H1 (cell line): ENCODE data around the gene CAMSAP3. TPM values are rescaled to one million over a fixed set of nuclear protein-coding genes. Genes with fewer than 3 reads are reported as not detected.

Experiments
- CTCF ChIA-PET: fragments of 300-600 bp; sonication (Branson Sonifier 250); formaldehyde crosslinking; loops from one replicate; lab custom pipeline; 2021; ENCODE audit not compliant: partially characterized antibody; lab: Charles Lee
- POLR2A ChIA-PET: fragments of 300-600 bp; sonication (Branson Sonifier 250); formaldehyde crosslinking; loops from one replicate; lab custom pipeline; 2021; ENCODE audit warnings: inconsistent platforms; ENCODE audit not compliant: partially characterized antibody; lab: Charles Lee
- DNase-seq, 2 experiments: peaks; one replicate each; pipeline versions ENCODE4 v3.0.0 to v3.0.0-alpha.2; 2010 to 2022; ENCODE audit warnings: low spot score in 2 of 2, low read depth in 1 of 2, mixed read lengths in 1 of 2
- FAIRE-seq: peaks from 2 replicates; lab custom pipeline; 2011; peaks lifted over from hg19 to GRCh38; lab: Jason Lieb, UNC
- H2AFZ ChIP-seq: 2 replicates; pipeline ENCODE4 v1.8.1; 2012; ENCODE audit warnings: low read length, inconsistent platforms
- H2AK5ac ChIP-seq: 2 replicates; pipeline ENCODE4 v1.6.1; 2013; ENCODE audit warnings: low read depth, low read length
- H2BK120ac ChIP-seq: replicated peaks from 2 replicates; pipeline ENCODE3; 2013; ENCODE audit warnings: low read depth, low read length, inconsistent platforms
- H2BK12ac ChIP-seq: 2 replicates; pipeline ENCODE4 v1.6.1; 2013; ENCODE audit warnings: low read depth, low read length
- H2BK15ac ChIP-seq: 2 replicates; pipeline ENCODE4 v1.6.1; 2013; ENCODE audit warnings: low read length
- H2BK20ac ChIP-seq: 2 replicates; pipeline ENCODE4 v1.6.1; 2013; ENCODE audit warnings: low read length
- H2BK5ac ChIP-seq: 2 replicates; pipeline ENCODE4 v1.6.1; 2013; ENCODE audit warnings: low read depth, low read length
- H3K14ac ChIP-seq: 2 replicates; pipeline ENCODE4 v1.6.1; 2013; ENCODE audit warnings: inconsistent platforms; ENCODE audit not compliant: insufficient read length
- H3K18ac ChIP-seq: 2 replicates; pipeline ENCODE4 v1.6.1; 2013; ENCODE audit warnings: low read length; ENCODE audit errors: extremely low read depth
- H3K23ac ChIP-seq: 2 replicates; pipeline ENCODE4 v1.6.1; 2013; ENCODE audit warnings: inconsistent platforms; ENCODE audit not compliant: insufficient read length
- H3K23me2 ChIP-seq: 2 replicates; pipeline ENCODE4 v1.6.1; 2013; ENCODE audit warnings: low read depth, low read length
- H3K27ac ChIP-seq: 2 replicates; pipeline ENCODE4 v1.6.1; 2011; ENCODE audit warnings: low read depth, low read length, inconsistent platforms
- H3K27me3 ChIP-seq, 4 experiments: replicated peaks in 1 of 4; 1 replicate in 1 of 4; 2 replicates in 3 of 4; pipeline versions ENCODE4 v1.6.1 to v1.8.1; 2011 to 2013; ENCODE audit warnings: low read length in 3 of 4, mild to moderate bottlenecking in 3 of 4, inconsistent platforms in 2 of 4, mixed read lengths in 2 of 4, moderate library complexity in 1 of 4; ENCODE audit not compliant: control insufficient read depth in 3 of 4, insufficient read depth in 3 of 4; ENCODE audit errors: extremely low read depth in 1 of 4
- H3K36me3 ChIP-seq, 4 experiments: 2 replicates each; pipeline versions ENCODE4 v1.6.1 to v1.8.1; 2011 to 2013; ENCODE audit warnings: mild to moderate bottlenecking in 4 of 4, low read length in 3 of 4, moderate library complexity in 2 of 4, control low read depth in 1 of 4, inconsistent platforms in 1 of 4; ENCODE audit not compliant: insufficient read depth in 4 of 4, control insufficient read depth in 2 of 4
- H3K4ac ChIP-seq: replicated peaks from 2 replicates; pipeline ENCODE3; 2013; ENCODE audit warnings: low read length, low read depth, mixed read lengths, inconsistent platforms; ENCODE audit not compliant: insufficient read length
- H3K4me1 ChIP-seq, 4 experiments: replicated peaks in 1 of 4; 1 replicate in 1 of 4; 2 replicates in 3 of 4; pipeline versions ENCODE4 v1.6.1 to v1.8.1; 2011 to 2013; ENCODE audit warnings: low read length in 3 of 4, inconsistent platforms in 2 of 4, mixed read lengths in 1 of 4; ENCODE audit not compliant: insufficient read depth in 4 of 4, control insufficient read depth in 3 of 4
- H3K4me2 ChIP-seq, 2 experiments: 2 replicates each; pipeline versions ENCODE4 v1.6.1 to v1.8.1; 2011 to 2013; ENCODE audit warnings: low read depth in 2 of 2, low read length in 2 of 2, control low read depth in 1 of 2, inconsistent platforms in 1 of 2, mild to moderate bottlenecking in 1 of 2; ENCODE audit not compliant: insufficient read depth in 1 of 2
- H3K4me3 ChIP-seq, 4 experiments: fragments of 200-600, 300-600 bp in 1 of 4; sonication (generic), shearing (Covaris generic), sonication (Bioruptor Twin) in 1 of 4; 2 replicates each; pipeline versions ENCODE4 v1.5.1 to v1.8.1; 2011 to 2016; ENCODE audit warnings: low read length in 4 of 4, low read depth in 3 of 4, control low read depth in 2 of 4, inconsistent platforms in 2 of 4, mild to moderate bottlenecking in 2 of 4, mixed read lengths in 1 of 4, moderate library complexity in 1 of 4; ENCODE audit not compliant: insufficient read depth in 2 of 4; ENCODE audit errors: extremely low read depth in 1 of 4
- H3K56ac ChIP-seq: replicated peaks from 2 replicates; pipeline ENCODE3; 2013; ENCODE audit warnings: low read depth, mild to moderate bottlenecking, mixed read lengths, low read length, inconsistent platforms; ENCODE audit not compliant: insufficient read length
- H3K79me1 ChIP-seq: 2 replicates; pipeline ENCODE4 v1.6.1; 2013; ENCODE audit warnings: low read depth, low read length, control low read depth
- H3K79me2 ChIP-seq, 2 experiments: 2 replicates each; pipeline versions ENCODE4 v1.6.1 to v1.8.1; 2012 to 2013; ENCODE audit warnings: low read length in 2 of 2, mild to moderate bottlenecking in 2 of 2, inconsistent platforms in 1 of 2; ENCODE audit not compliant: insufficient read depth in 2 of 2, control insufficient read depth in 1 of 2
- H3K9ac ChIP-seq, 4 experiments: replicated peaks in 1 of 4; 1 replicate in 1 of 4; 2 replicates in 3 of 4; pipeline versions ENCODE4 v1.6.1 to v1.8.1; 2011 to 2013; ENCODE audit warnings: low read depth in 3 of 4, low read length in 3 of 4, control low read depth in 2 of 4, mild to moderate bottlenecking in 2 of 4, moderate library complexity in 2 of 4, inconsistent platforms in 1 of 4; ENCODE audit errors: extremely low read depth in 1 of 4
- H3K9me3 ChIP-seq, 2 experiments: 2 replicates each; pipeline versions ENCODE4 v1.6.1 to v1.8.1; 2012 to 2013; ENCODE audit warnings: mild to moderate bottlenecking in 2 of 2, moderate library complexity in 2 of 2, control low read depth in 1 of 2, inconsistent platforms in 1 of 2, low read depth in 1 of 2, low read length in 1 of 2, mixed read lengths in 1 of 2; ENCODE audit not compliant: insufficient read depth in 2 of 2
- H4K20me1 ChIP-seq, 2 experiments: replicated peaks in 1 of 2; 2 replicates each; pipeline versions ENCODE3 to v1.8.1; 2011 to 2013; ENCODE audit warnings: inconsistent platforms in 2 of 2, low read length in 2 of 2, mild to moderate bottlenecking in 1 of 2; ENCODE audit not compliant: insufficient read depth in 2 of 2, control insufficient read depth in 1 of 2
- H4K5ac ChIP-seq: 2 replicates; pipeline ENCODE4 v1.6.1; 2013; ENCODE audit warnings: low read length, low read depth, mixed read lengths, inconsistent platforms; ENCODE audit not compliant: insufficient read length
- H4K8ac ChIP-seq: 2 replicates; pipeline ENCODE4 v1.8.0; 2013; ENCODE audit warnings: mild to moderate bottlenecking, moderate library complexity, low read length, inconsistent platforms; ENCODE audit not compliant: insufficient read depth; ENCODE audit errors: extremely low read depth
- H4K91ac ChIP-seq: replicated peaks from 2 replicates; pipeline ENCODE3; 2013; ENCODE audit warnings: low read length, mixed read lengths, inconsistent platforms; ENCODE audit not compliant: insufficient read length
- GABPA ChIP-seq: IDR thresholded peaks from 2 replicates; pipeline ENCODE4 v1.6.1; 2011; ENCODE audit warnings: mild to moderate bottlenecking, low read length, moderate library complexity, borderline replicate concordance; ENCODE audit not compliant: insufficient read depth
- WGBS, 2 experiments: shearing (Covaris generic) in 1 of 2; methylation state at CpG; one replicate each; pipeline versions ENCODE4 v1.1.6 to v1.1.7; 2013 to 2015; ENCODE audit warnings: low lambda C conversion rate in 2 of 2, mixed read lengths in 2 of 2, inconsistent platforms in 1 of 2, low coverage in 1 of 2, missing lambda C conversion rate in 1 of 2; ENCODE audit not compliant: insufficient replicate concordance in 2 of 2, insufficient coverage in 1 of 2, insufficient read length in 1 of 2; ENCODE audit errors: extremely low coverage in 1 of 2, missing lambda C conversion rate in 1 of 2; 5-methylcytosine and 5-hydroxymethylcytosine counted together
- polyA plus RNA-seq, 7 experiments: library from polyadenylated mRNA; depleted of rRNA in 3 of 7; stranded (reverse) in 5 of 7; unstranded in 2 of 7; fragments of >200 nt in 5 of 7; fragments of 200-250 nt in 2 of 7; gene quantifications; 1 replicate in 5 of 7; 2 replicates in 1 of 7; 4 replicates in 1 of 7; pipeline versions ENCODE4 v1.2.1 to v1.2.3, GENCODE V29; 2011 to 2013; ENCODE audit warnings: missing spikeins in 2 of 7, mixed read lengths in 2 of 7
- total RNA-seq: library from RNA; stranded (reverse); fragmentation: NEBNext Ultra II Directional; extraction: Animal tissue kit (Norgen Biotek cat#: 25700); gene quantifications from 2 replicates; pipeline ENCODE4 v1.2.1, GENCODE V29; 2021

The CAMSAP3 gene
- total and polyA plus RNA-seq, 2 of the 8 experiments (the other 6 are each of a cell fraction or from before 2014, with no cell fraction given), result 11.4 to 30.4 TPM

DNA sequence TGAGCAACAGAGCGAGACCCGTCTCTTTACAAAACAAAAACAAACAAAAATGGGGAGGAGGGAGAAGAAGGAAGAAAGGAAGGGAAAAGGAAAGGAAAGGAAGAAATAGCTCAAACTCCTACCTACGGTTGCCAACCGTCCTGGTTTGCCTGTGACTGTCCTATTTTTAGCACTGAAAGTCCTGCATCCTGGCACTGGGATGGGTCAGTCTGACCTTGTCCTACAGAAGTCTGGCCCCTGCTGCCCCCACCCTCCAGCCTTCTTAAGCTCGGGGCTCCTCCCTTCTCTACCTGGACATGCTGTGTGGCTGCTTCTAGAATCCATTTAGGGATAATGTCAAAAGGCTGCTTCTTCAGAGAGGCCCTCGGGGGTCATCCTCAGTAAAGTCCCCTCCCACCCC is 40.0 kb downstream of the CAMSAP3 start:
- TF ChIP-seq GABPA, result no peak
- TF ChIP-seq, all 59 proteins: peak for 0
- H3K56ac ChIP-seq, result no peak overlapping the region
- H2AK5ac ChIP-seq, result 0 out of 2 replicates have a peak overlapping the region, but pooled peaks have one; percentile 11
- no peak overlapping the region; a peak in 1 of 4 replicates for H3K4me2 ChIP-seq
- peaks cover 5% of the 10 kb centered on the region; the same call in 1 of the 2 replicates for H3K23me2 ChIP-seq
- H3K79me2 ChIP-seq, result peaks cover 3% of the 10 kb centered on the region in 2 experiments; a peak in 3 of 4 replicates
- no peak overlapping the region for H3K14ac ChIP-seq
- H3K4ac ChIP-seq, result no peak overlapping the region
- DNase-seq (no peak), FAIRE-seq (no peak)
- no peaks in the 10 kb centered on the region; a peak in 1 of 4 replicates for H3K9me3 ChIP-seq
- no peak overlapping the region for H2BK120ac ChIP-seq
- peaks cover 2% of the 10 kb centered on the region for H3K79me1 ChIP-seq
- no peak overlapping the region for H4K5ac ChIP-seq
- no peak overlapping the region for H2BK5ac ChIP-seq
- CTCF ChIA-PET, result interaction anchor here (1.0 to 1.7 kb wide), 5 partner anchors 39 to 164 kb away, joined by 3 to 7 read pairs (median 5); partner anchors contain the start of gene TRAPPC5
- H2BK20ac ChIP-seq, result no peak overlapping the region
- H3K9ac ChIP-seq, result no peak overlapping the region
- 80% methylated on average over 6 of the region's 6 CpGs; no CpG with 5 or more reads in 1 of the 2 experiments for WGBS, 2 experiments
- no peak overlapping the region for H2AFZ ChIP-seq
- H3K23ac ChIP-seq, result no peak overlapping the region
- H3K27me3 ChIP-seq, result peaks cover 3 to 19% (median 16%) of the 10 kb centered on the region in 4 experiments
- peaks cover 0 to 6% (median under 1%) of the 10 kb centered on the region in 4 experiments; a peak in 3 of 7 replicates for H3K4me1 ChIP-seq
- H3K18ac ChIP-seq, result no peak overlapping the region
- peaks cover 3 to 14% of the 10 kb centered on the region in 2 experiments for H4K20me1 ChIP-seq
- H4K91ac ChIP-seq, result no peak overlapping the region
- H2BK15ac ChIP-seq, result no peak overlapping the region
- no peak overlapping the region for H3K27ac ChIP-seq
- H3K36me3 ChIP-seq, result peaks cover 0 to 6% (median 0%) of the 10 kb centered on the region in 4 experiments; a peak in 3 of 8 replicates
- H2BK12ac ChIP-seq, result no peak overlapping the region
- H4K8ac ChIP-seq, result no peak overlapping the region
- POLR2A ChIA-PET, result interaction anchor here (0.8 to 5.7 kb wide), 3 partner anchors 12 to 58 kb away, joined by 3 to 34 read pairs (median 3); no protein-coding TSS in a partner anchor
- H3K4me3 ChIP-seq, result no peak overlapping the region
